Measurements from ENCODE around the gene MAPK10. TPM values are rescaled to one million over a fixed set of nuclear protein-coding genes. Genes with fewer than 3 reads are reported as not detected.

The MAPK10 gene
- 10 to 100 TPM in 2 of 4 donors, 1 to 10 TPM in 2; 4.1 to 50.0 (median 9.4) TPM for total RNA-seq

DNA sequence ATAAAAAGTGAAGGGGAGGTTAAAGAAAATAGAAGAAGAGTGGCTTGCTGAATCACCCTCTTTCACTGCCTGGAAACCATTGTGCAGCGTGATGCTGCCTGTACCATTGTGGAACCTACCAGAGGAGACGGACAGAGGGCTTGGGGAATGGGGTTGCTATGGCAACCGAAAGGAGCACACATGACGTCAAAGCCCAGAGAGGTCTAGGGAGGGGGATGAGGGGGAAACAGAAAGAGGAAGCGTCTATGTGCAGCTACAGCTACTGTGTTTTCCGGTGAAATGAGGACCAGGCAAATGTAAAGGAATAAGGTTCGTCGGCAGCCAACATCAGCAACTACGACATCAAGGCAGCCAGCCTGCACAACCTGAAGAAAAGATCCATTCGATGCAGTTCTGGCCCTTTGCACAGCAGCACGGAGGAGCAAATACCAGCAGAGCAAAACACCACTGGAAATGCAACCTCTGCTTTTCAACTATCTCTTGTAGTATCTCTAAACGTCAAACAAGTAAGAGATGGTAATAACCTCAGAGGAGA lies at the start of gene MAPK10:
MAPK10 (minus strand) TSS at position 110 of the 535 bp plus-strand sequence.
- no peaks in the 10 kb centered on the region for H3K36me3 ChIP-seq
- peaks cover 0 to 3% (median 2%) of the 10 kb centered on the region in 4 donors for H3K4me1 ChIP-seq
- no peaks in the 10 kb centered on the region for H3K27me3 ChIP-seq
- 11 to 20% methylated on average over 12 of the region's 12 CpGs for WGBS, 2 donors (ENCODE audit: low coverage in 1 of 2)
- no peaks in the 10 kb centered on the region for H3K9me3 ChIP-seq
- H3K4me3 ChIP-seq, result peak within 1 kb of the TSS in 2 of 4 donors; percentile 9 to 34
- in situ Hi-C loops (cut with MboI; ENCODE audit: low pct_ligation_motif_present in 1 of 4, low pct_unique_long_range_greater_than_20kb in 1 of 4, low sequenced_read_pairs in 3 of 4), result no loop called here
- TF ChIP-seq EP300 (IDR thresholded peaks at IDR 0.05; ENCODE audit: low read depth) (no peak), POLR2A (IDR thresholded peaks at IDR 0.05) (no peak), POLR2AphosphoS5 (IDR thresholded peaks at IDR 0.05) (peak in 2 of 3 donors; percentile 10 to 31)
- TF ChIP-seq, protein P1, sequence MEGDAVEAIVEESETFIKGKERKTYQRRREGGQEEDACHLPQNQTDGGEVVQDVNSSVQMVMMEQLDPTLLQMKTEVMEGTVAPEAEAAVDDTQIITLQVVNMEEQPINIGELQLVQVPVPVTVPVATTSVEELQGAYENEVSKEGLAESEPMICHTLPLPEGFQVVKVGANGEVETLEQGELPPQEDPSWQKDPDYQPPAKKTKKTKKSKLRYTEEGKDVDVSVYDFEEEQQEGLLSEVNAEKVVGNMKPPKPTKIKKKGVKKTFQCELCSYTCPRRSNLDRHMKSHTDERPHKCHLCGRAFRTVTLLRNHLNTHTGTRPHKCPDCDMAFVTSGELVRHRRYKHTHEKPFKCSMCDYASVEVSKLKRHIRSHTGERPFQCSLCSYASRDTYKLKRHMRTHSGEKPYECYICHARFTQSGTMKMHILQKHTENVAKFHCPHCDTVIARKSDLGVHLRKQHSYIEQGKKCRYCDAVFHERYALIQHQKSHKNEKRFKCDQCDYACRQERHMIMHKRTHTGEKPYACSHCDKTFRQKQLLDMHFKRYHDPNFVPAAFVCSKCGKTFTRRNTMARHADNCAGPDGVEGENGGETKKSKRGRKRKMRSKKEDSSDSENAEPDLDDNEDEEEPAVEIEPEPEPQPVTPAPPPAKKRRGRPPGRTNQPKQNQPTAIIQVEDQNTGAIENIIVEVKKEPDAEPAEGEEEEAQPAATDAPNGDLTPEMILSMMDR (IDR thresholded peaks at IDR 0.05), result no peak
- peak; percentile 57 for DNase-seq
- H3K27ac ChIP-seq, result peak within 1 kb of the TSS in 1 of 4 donors; percentile 16
- intact Hi-C loops (cut with DNase I; ENCODE audit: low total_unique reads), result no loop called here

DNA sequence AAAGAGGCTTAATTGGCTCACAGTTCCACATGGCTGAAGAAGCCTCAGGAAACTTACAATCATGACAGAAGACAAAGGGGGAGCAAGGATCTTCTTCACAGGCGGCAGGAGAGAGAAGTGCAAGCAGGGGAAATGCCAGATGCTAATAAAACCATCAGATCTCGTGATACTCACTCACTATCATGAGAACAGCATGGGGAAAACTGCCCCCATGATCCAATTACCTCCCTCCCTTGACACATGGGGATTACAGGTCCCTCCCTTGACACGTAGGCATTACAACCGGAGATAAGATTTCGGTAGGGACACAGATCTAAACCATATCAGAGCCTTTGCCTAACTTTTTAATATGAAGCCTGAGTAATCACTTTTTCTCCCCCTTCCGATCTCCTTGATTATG lies 43.7 kb upstream of the MAPK10 start:
- Histone ChIP-seq H3K27me3 (no peaks in the 10 kb centered on the region), H3K9me3 (no peaks in the 10 kb centered on the region), H3K27ac (no peak overlapping the region), H3K36me3 (no peaks in the 10 kb centered on the region), H3K4me3 (no peak overlapping the region), H3K4me1 (no peaks in the 10 kb centered on the region)
- 59 to 72% methylated on average over 6 of the region's 6 CpGs for WGBS, 2 donors (ENCODE audit: low coverage in 1 of 2)
- no peak for DNase-seq
- intact Hi-C loops (cut with DNase I; ENCODE audit: low total_unique reads) (no loop called here), in situ Hi-C loops (cut with MboI; ENCODE audit: low pct_ligation_motif_present in 1 of 4, low pct_unique_long_range_greater_than_20kb in 1 of 4, low sequenced_read_pairs in 3 of 4) (no loop called here)
- TF ChIP-seq EP300 (IDR thresholded peaks at IDR 0.05; ENCODE audit: low read depth) (no peak), POLR2AphosphoS5 (IDR thresholded peaks at IDR 0.05) (no peak), POLR2A (IDR thresholded peaks at IDR 0.05) (no peak)
- TF ChIP-seq, protein P1 (IDR thresholded peaks at IDR 0.05), result no peak

GRCh38 chr4:86401826-86402225 lies 42.0 kb upstream of the MAPK10 start:
- Histone ChIP-seq H3K4me3 (no peak overlapping the region), H3K36me3 (no peaks in the 10 kb centered on the region), H3K4me1 (no peaks in the 10 kb centered on the region), H3K27me3 (no peaks in the 10 kb centered on the region), H3K27ac (no peak overlapping the region), H3K9me3 (no peaks in the 10 kb centered on the region)
- intact Hi-C loops (cut with DNase I; ENCODE audit: low total_unique reads), result no loop called here
- 78% methylated on average over 2 of the region's 2 CpGs; no CpG with 5 or more reads in 1 of the 2 donors for WGBS, 2 donors (ENCODE audit: low coverage in 1 of 2)
- in situ Hi-C loops (cut with MboI; ENCODE audit: low pct_ligation_motif_present in 1 of 4, low pct_unique_long_range_greater_than_20kb in 1 of 4, low sequenced_read_pairs in 3 of 4), result no loop called here
- TF ChIP-seq, protein P1 (IDR thresholded peaks at IDR 0.05), result no peak
- TF ChIP-seq POLR2AphosphoS5 (IDR thresholded peaks at IDR 0.05) (no peak), EP300 (IDR thresholded peaks at IDR 0.05; ENCODE audit: low read depth) (no peak), POLR2A (IDR thresholded peaks at IDR 0.05) (no peak)
- no peak for DNase-seq

GRCh38 chr4:86400216-86400615 lies 40.4 kb upstream of the MAPK10 start:
- in situ Hi-C loops (cut with MboI; ENCODE audit: low pct_ligation_motif_present in 1 of 4, low pct_unique_long_range_greater_than_20kb in 1 of 4, low sequenced_read_pairs in 3 of 4) (no loop called here), intact Hi-C loops (cut with DNase I; ENCODE audit: low total_unique reads) (no loop called here)
- WGBS, 2 donors (ENCODE audit: low coverage in 1 of 2), result 40 to 52% methylated on average over 4 of the region's 4 CpGs
- Histone ChIP-seq H3K36me3 (no peaks in the 10 kb centered on the region), H3K9me3 (no peaks in the 10 kb centered on the region), H3K4me3 (no peak overlapping the region), H3K27ac (no peak overlapping the region), H3K4me1 (no peaks in the 10 kb centered on the region), H3K27me3 (no peaks in the 10 kb centered on the region)
- no peak for DNase-seq
- TF ChIP-seq, protein P1 (IDR thresholded peaks at IDR 0.05), result no peak
- TF ChIP-seq POLR2A (IDR thresholded peaks at IDR 0.05) (no peak), POLR2AphosphoS5 (IDR thresholded peaks at IDR 0.05) (no peak), EP300 (IDR thresholded peaks at IDR 0.05; ENCODE audit: low read depth) (no peak)
